Mesendoderm (in vitro differentiated cells): ENCODE results near the gene CELF1.

ENCODE experiments used
- DNase-seq: peaks from one replicate; pipeline ENCODE4 v3.0.0; 2013
- H2AK5ac ChIP-seq: 2 replicates; pipeline ENCODE4 v1.6.1; 2013; ENCODE audit warnings: low read length, inconsistent platforms
- H2BK120ac ChIP-seq: 2 replicates; pipeline ENCODE4 v1.6.1; 2013; ENCODE audit warnings: low read depth, mild to moderate bottlenecking, low read length, moderate library complexity, mixed read lengths
- H2BK15ac ChIP-seq: replicated peaks from 2 replicates; pipeline ENCODE4 v1.6.1; 2013; ENCODE audit warnings: low read depth, mild to moderate bottlenecking, moderate library complexity
- H2BK5ac ChIP-seq: 2 replicates; pipeline ENCODE4 v1.6.1; 2013; ENCODE audit warnings: low read length, inconsistent platforms
- H3K18ac ChIP-seq: 2 replicates; pipeline ENCODE4 v1.6.1; 2013; ENCODE audit warnings: mild to moderate bottlenecking, low read length, mixed read lengths
- H3K23ac ChIP-seq: one replicate; pipeline ENCODE4 v1.6.1; 2013; ENCODE audit warnings: low read length
- H3K27ac ChIP-seq: 2 replicates; pipeline ENCODE4 v1.5.1; 2013; ENCODE audit warnings: low read depth, mild to moderate bottlenecking, inconsistent platforms, low read length, moderate library complexity
- H3K27me3 ChIP-seq: 2 replicates; pipeline ENCODE4 v1.6.1; 2013; ENCODE audit warnings: low read length, control low read depth, mild to moderate bottlenecking, inconsistent platforms; ENCODE audit not compliant: insufficient read depth, poor library complexity
- H3K36me3 ChIP-seq: 2 replicates; pipeline ENCODE4 v1.6.1; 2013; ENCODE audit warnings: low read length, inconsistent platforms; ENCODE audit not compliant: control insufficient read depth, insufficient read depth
- H3K4ac ChIP-seq: one replicate; pipeline ENCODE4 v1.6.1; 2013; ENCODE audit warnings: low read depth, mild to moderate bottlenecking, low read length, moderate library complexity
- H3K4me1 ChIP-seq: 2 replicates; pipeline ENCODE4 v1.6.1; 2013; ENCODE audit warnings: low read depth, low read length, inconsistent platforms; ENCODE audit not compliant: control insufficient read depth
- H3K4me2 ChIP-seq: 2 replicates; pipeline ENCODE4 v1.6.1; 2013; ENCODE audit warnings: low read length
- H3K4me3 ChIP-seq: 2 replicates; pipeline ENCODE4 v1.5.1; 2013; ENCODE audit warnings: mild to moderate bottlenecking, low read length
- H3K56ac ChIP-seq: one replicate; pipeline ENCODE4 v1.6.1; 2013; ENCODE audit warnings: low read length
- H3K79me1 ChIP-seq: 2 replicates; pipeline ENCODE4 v1.6.1; 2013; ENCODE audit warnings: low read length, inconsistent platforms
- H3K79me2 ChIP-seq: 2 replicates; pipeline ENCODE4 v1.6.1; 2013; ENCODE audit warnings: mild to moderate bottlenecking, low read length; ENCODE audit not compliant: control insufficient read depth, insufficient read depth
- H3K9ac ChIP-seq: 2 replicates; pipeline ENCODE4 v1.6.1; 2013; ENCODE audit warnings: low read length, inconsistent platforms
- H4K5ac ChIP-seq: one replicate; pipeline ENCODE4 v1.6.1; 2013; ENCODE audit warnings: low read length
- H4K8ac ChIP-seq: one replicate; pipeline ENCODE4 v1.6.1; 2013; ENCODE audit warnings: low read depth, mild to moderate bottlenecking, control low read depth, low read length, moderate library complexity
- WGBS: extraction: QIAGEN DNeasy Blood & Tissue Kit; methylation state at CpG from one replicate; pipeline ENCODE4 v1.1.7; 2013; ENCODE audit warnings: low lambda C conversion rate, missing lambda C conversion rate; ENCODE audit not compliant: insufficient coverage; ENCODE audit errors: extremely low coverage; 5-methylcytosine and 5-hydroxymethylcytosine counted together

Gene CELF1

DNA sequence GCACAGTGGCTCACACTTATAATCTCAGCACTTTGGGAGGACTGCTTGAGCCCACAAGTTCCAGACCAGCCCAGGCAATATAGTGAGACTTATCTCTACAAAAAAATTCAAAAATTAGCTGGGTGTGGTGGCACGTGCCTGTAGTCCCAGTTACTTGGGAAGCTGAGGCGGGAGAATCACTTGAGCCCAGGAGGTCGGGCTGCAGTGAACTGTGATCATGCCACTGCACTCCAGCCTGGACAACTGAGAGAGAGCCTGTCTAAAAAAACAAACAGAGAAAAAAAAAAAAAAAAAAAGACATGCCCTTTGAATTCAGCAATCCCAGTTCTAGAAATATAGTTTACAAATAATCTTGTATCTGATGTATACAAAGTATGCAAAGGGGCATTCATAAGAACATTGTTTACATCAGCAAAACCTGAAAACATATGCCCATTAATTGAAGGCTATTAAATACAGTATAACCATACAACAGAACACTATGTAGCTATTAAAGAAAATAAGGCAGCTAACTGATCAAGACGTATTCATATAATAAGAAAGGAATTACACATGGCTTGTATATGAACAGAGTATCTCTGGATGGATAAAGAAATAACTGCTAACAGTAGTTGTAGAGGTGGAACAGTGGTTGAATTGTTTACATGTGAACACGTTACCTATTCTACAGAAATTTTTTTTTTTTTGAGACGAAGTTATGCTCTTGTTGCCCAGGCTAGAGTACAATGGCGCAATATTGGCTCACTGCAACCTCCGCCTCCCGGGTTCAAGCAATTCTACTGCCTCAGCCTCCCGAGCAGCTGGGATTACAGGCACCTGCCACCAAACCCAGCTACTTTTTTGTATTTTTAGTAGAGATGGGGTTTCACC, 35.7 kb downstream of the CELF1 start:
- no CpG with 5 or more reads among the region's 10 CpGs for WGBS
- H3K23ac ChIP-seq = no peak overlapping the region
- H2BK15ac ChIP-seq = no peak overlapping the region
- H3K18ac ChIP-seq = peak overlapping the region; percentile 51
- H2BK120ac ChIP-seq = no peak overlapping the region
- H3K4me1 ChIP-seq = peaks cover 17% of the 10 kb centered on the region
- H2BK5ac ChIP-seq = no peak overlapping the region
- no peak overlapping the region for H3K9ac ChIP-seq
- no peak overlapping the region for H3K56ac ChIP-seq
- H4K5ac ChIP-seq = no peak overlapping the region
- no peaks in the 10 kb centered on the region for H3K36me3 ChIP-seq
- H2AK5ac ChIP-seq = no peak overlapping the region
- H4K8ac ChIP-seq = no peak overlapping the region
- DNase-seq = no peak
- H3K27ac ChIP-seq = no peak overlapping the region
- no peak overlapping the region for H3K4ac ChIP-seq
- H3K79me1 ChIP-seq = peaks cover 5% of the 10 kb centered on the region
- H3K4me2 ChIP-seq = no peak overlapping the region
- H3K27me3 ChIP-seq = no peaks in the 10 kb centered on the region
- no peak overlapping the region for H3K4me3 ChIP-seq
- peaks cover 78% of the 10 kb centered on the region for H3K79me2 ChIP-seq

DNA sequence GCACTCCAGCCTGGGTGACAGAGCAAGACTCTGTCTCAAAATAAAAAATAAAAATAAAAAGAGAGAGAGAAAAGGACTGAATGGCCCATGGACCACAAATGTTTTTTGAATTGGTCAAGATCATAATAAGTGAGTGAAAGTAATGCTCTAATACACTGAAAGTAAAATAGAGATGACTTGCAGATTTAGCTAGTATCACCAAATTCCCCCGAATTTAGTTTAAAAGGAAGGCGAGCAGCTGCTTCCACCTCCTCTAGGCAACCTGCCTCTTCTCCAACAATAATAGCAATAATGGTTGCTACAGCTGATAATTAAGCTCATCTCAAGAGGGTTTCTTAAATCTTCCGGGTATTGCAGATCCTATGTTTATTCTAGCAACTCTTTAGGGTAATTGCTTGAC, 36.8 kb downstream of the CELF1 start:
- H3K79me1 ChIP-seq = peaks cover 6% of the 10 kb centered on the region
- peaks cover 17% of the 10 kb centered on the region for H3K4me1 ChIP-seq
- no peak overlapping the region for H3K27ac ChIP-seq
- no peak overlapping the region for H4K8ac ChIP-seq
- H3K4ac ChIP-seq = no peak overlapping the region
- H2BK15ac ChIP-seq = no peak overlapping the region
- H3K23ac ChIP-seq = no peak overlapping the region
- H3K27me3 ChIP-seq = no peaks in the 10 kb centered on the region
- H3K9ac ChIP-seq = no peak overlapping the region
- no peak overlapping the region for H3K18ac ChIP-seq
- H3K79me2 ChIP-seq = peaks cover 78% of the 10 kb centered on the region
- no peak overlapping the region for H3K4me3 ChIP-seq
- no peak overlapping the region for H2BK5ac ChIP-seq
- H4K5ac ChIP-seq = no peak overlapping the region
- no peaks in the 10 kb centered on the region for H3K36me3 ChIP-seq
- no CpG with 5 or more reads among the region's 3 CpGs for WGBS
- no peak overlapping the region for H2BK120ac ChIP-seq
- H3K56ac ChIP-seq = no peak overlapping the region
- H2AK5ac ChIP-seq = no peak overlapping the region
- no peak for DNase-seq
- H3K4me2 ChIP-seq = no peak overlapping the region

DNA sequence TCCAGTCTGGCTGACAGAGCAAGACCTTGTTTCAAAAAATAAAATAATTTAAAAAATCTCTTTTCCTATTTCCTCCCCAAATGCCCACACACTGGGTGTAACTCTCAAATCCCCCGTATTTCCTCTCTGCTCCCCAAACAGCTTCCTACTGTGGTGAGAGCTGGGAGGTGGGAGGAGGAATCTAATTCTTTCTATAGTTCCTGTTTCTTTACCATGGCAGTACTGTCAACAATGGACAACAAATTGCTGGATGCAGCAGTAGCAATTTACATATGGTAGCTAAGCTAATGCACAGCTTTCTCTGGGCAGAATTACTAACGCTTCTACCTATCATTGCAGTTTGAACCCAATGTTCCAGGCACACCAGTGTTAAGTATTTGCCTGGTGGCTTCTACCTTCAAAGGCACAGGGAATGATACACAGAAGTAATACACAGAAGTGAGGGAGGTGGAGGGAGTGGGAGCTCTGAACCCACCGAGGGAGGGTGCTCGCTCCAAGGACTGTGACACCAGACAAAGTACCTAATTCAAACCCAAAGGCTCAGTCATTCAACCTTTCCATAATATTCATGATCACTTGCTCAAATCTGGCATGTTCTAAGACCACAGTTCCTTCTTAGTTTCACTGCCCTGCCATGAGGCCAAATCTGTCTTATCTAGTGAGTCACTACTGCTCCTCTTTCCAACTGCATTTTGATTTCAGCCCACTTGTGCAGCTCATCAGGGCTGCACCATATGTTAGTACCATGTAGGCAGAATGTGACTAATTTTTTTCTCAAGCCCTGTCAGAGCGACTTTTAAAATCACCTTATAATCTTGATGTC, 37.9 kb downstream of the CELF1 start:
- Histone ChIP-seq H3K27ac (no peak overlapping the region), H3K4me3 (no peak overlapping the region), H3K4me1 (peaks cover 19% of the 10 kb centered on the region)

DNA sequence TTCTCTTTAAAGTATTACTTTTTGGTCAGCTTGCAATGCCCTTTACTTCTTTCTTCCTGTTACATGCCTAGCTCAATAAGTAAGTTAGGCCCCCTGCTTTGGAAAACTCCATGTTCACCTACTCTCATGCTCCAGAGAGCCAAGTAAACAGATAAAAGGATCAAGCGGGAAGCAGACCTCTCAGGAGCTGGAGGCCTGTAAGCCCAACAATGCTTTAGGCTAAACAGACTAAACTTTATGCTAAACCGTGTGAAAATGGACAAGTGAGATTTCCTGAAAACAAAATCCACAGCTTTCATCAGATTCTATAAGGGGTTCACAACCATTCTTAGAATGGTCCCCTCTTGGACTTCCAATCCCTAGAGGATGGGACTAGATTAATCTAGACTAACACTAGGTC, 40.2 kb downstream of the CELF1 start:
- H3K56ac ChIP-seq = peak overlapping the region; percentile 38
- H3K4me2 ChIP-seq = no peak overlapping the region
- peak overlapping the region; percentile 11 for H2BK15ac ChIP-seq
- no CpG with 5 or more reads among the region's 2 CpGs for WGBS
- no peak overlapping the region for H3K4me3 ChIP-seq
- peaks cover 10% of the 10 kb centered on the region for H3K79me1 ChIP-seq
- peak overlapping the region; percentile 67 for H4K8ac ChIP-seq
- H3K27me3 ChIP-seq = no peaks in the 10 kb centered on the region
- H2BK120ac ChIP-seq = no peak overlapping the region
- H3K36me3 ChIP-seq = no peaks in the 10 kb centered on the region
- DNase-seq = peak; percentile 81
- peak overlapping the region; percentile 64 for H3K27ac ChIP-seq
- H3K4ac ChIP-seq = no peak overlapping the region
- H3K4me1 ChIP-seq = peaks cover 20% of the 10 kb centered on the region
- no peak overlapping the region for H2BK5ac ChIP-seq
- H2AK5ac ChIP-seq = no peak overlapping the region
- no peak overlapping the region for H4K5ac ChIP-seq
- H3K18ac ChIP-seq = peak overlapping the region; percentile 47
- peak overlapping the region; percentile 19 for H3K9ac ChIP-seq
- H3K79me2 ChIP-seq = peaks cover 77% of the 10 kb centered on the region
- no peak overlapping the region for H3K23ac ChIP-seq

More for the DNA sequence above, 37.9 kb downstream of the CELF1 start:
- Histone ChIP-seq H3K9ac (peak overlapping the region; percentile 12), H3K79me1 (peaks cover 9% of the 10 kb centered on the region), H3K4me2 (peak overlapping the region; percentile 4), H3K36me3 (no peaks in the 10 kb centered on the region), H3K18ac (no peak overlapping the region), H3K23ac (no peak overlapping the region), H2BK120ac (no peak overlapping the region), H3K27me3 (no peaks in the 10 kb centered on the region), H4K8ac (no peak overlapping the region), H3K79me2 (peaks cover 81% of the 10 kb centered on the region), H2BK5ac (no peak overlapping the region), H3K56ac (peak overlapping the region; percentile 30), H2AK5ac (peak overlapping the region; percentile 51), H3K4ac (no peak overlapping the region), H4K5ac (no peak overlapping the region), H2BK15ac (no peak overlapping the region)
- WGBS = no CpG with 5 or more reads among the region's 5 CpGs
- peak; percentile 71 for DNase-seq

DNA sequence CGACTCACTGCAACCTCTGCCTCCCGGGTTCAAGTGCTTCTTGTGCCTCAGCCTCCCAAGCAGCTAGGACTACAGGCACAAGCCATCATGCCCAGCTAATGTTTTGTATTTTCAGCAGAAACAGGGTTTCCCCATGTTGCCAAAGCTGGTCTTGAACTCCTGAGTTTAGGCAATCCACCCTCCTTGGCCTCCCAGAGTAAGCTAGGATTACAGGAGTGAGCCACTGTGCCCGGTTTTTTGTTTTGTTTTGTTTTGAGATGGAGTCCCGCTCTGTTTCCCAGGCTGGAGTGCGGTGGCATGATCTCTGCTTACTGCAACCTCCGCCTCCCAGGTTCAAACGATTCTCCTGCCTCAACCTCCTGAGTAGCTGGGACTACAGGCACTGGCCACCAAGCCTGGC, 41.0 kb downstream of the CELF1 start:
- Histone ChIP-seq H3K23ac (no peak overlapping the region), H3K36me3 (no peaks in the 10 kb centered on the region), H3K27ac (no peak overlapping the region), H2BK15ac (no peak overlapping the region), H4K5ac (no peak overlapping the region), H3K4ac (no peak overlapping the region), H2BK120ac (no peak overlapping the region), H3K56ac (peak overlapping the region; percentile 54), H4K8ac (no peak overlapping the region), H3K27me3 (no peaks in the 10 kb centered on the region), H3K79me1 (peaks cover 12% of the 10 kb centered on the region), H3K18ac (no peak overlapping the region), H3K9ac (no peak overlapping the region), H3K4me3 (no peak overlapping the region), H3K79me2 (peaks cover 78% of the 10 kb centered on the region), H3K4me2 (no peak overlapping the region), H2AK5ac (no peak overlapping the region), H2BK5ac (no peak overlapping the region), H3K4me1 (peaks cover 24% of the 10 kb centered on the region)
- WGBS = no CpG with 5 or more reads among the region's 7 CpGs
- DNase-seq = no peak
